Astrocyte (in vitro differentiated cells and primary cell): ENCODE measurements around the gene TULP3.

Experiments
- CTCF ChIP-seq: IDR thresholded peaks from 2 replicates; pipeline ENCODE4 v1.5.1; 2011; ENCODE audit warnings: low read depth, mild to moderate bottlenecking, inconsistent platforms, low read length, moderate library complexity; ENCODE audit not compliant: insufficient read depth
- EZH2 ChIP-seq: IDR thresholded peaks from 2 replicates; pipeline ENCODE4 v1.6.1; 2012; ENCODE audit warnings: mild to moderate bottlenecking, low read length, inconsistent platforms; ENCODE audit not compliant: insufficient read depth

GRCh38 chr12:2884810-2885209 lies 5.9 kb upstream of the TULP3 start:
- TF ChIP-seq EZH2 (no peak), CTCF (no peak)
